GM19240 (cell line): ENCODE measurements around the gene FAM193A.
"Not testable (repeated sequence)": the region's sequence is repeated elsewhere in the genome, so short reads cannot be mapped to it uniquely, and the experiment has no call there.

Experiments
- DNase-seq: peaks from one replicate; pipeline ENCODE4 v3.0.0; 2011; ENCODE audit warnings: low spot score; ENCODE audit not compliant: insufficient read length

Gene FAM193A

DNA sequence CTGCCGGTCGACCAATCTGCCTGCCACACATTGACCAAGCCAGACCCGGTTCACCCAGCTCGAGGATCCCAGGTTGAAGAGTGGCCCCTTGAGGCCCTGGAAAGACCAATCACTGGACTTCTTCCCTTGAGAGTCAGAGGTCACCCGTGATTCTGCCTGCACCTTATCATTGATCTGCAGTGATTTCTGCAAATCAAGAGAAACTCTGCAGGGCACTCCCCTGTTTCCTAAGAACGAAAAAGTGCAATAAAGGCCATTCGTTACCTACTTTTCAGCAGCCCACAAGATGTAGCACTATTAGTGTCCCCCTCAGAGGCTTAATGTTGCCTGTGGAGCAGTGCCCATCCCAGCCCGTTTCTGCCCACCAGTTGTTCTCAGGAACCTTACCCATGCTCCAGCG, 22.3 kb upstream of the FAM193A start:
- DNase-seq: not testable (repeated sequence)

DNA sequence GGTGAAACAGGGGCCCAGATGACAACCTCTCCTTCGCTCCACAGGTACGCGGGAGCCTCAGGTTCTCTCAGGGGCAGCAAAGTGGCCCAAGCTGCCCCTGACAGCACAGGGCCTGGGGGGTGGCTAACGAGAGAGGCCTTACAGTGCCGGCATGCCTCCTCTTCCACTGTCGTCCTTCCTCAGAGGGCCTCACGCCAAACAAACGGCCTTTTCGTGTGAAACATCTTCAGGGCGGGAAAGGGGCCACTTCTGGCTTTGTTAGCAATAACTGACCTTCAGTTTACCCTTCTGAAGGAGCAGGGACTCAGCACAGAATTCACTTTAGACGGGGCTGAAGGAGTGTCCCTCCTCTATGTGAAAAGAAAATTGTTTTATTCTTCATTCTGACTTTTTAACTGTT, 21.5 kb upstream of the FAM193A start:
- DNase-seq: not testable (repeated sequence)

GRCh38 chr4:2515830-2516550, 20.5 kb upstream of the FAM193A start:
- no peak for DNase-seq

- no peak for DNase-seq
These were observed 19.8 kb upstream of the FAM193A start for GRCh38 chr4:2516635-2517034.

GRCh38 chr4:2526559-2526958, 9.9 kb upstream of the FAM193A start:
- DNase-seq: no peak

DNA sequence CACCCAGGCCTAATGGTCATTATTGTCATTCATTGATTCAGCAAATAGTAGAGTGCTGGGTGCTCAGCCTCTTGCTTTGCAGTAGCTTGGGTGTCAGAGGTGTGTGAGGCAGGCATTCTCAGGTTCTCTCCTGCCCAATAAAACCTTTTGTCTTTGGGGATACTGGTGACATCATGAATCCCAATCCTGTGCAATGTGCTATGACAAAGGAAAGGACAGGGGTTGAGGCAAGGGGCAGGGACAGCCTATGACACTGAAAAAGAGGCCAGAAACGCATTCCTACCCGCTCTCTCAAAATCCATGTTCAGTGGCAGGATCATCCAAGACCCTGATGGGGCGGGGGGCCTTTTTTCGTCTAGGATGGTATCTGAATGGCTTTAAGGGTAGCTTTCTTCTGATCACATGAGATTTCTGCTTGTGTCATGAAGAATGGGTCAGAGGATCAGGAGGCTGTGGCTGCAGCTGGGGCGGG, 1.5 kb upstream of the FAM193A start:
- no peak for DNase-seq

GRCh38 chr4:2535376-2536192, 863 bp upstream of the FAM193A start:
- DNase-seq: no peak

- no peak for DNase-seq
These were observed 774 bp downstream of the FAM193A start for GRCh38 chr4:2537011-2537830.

DNA sequence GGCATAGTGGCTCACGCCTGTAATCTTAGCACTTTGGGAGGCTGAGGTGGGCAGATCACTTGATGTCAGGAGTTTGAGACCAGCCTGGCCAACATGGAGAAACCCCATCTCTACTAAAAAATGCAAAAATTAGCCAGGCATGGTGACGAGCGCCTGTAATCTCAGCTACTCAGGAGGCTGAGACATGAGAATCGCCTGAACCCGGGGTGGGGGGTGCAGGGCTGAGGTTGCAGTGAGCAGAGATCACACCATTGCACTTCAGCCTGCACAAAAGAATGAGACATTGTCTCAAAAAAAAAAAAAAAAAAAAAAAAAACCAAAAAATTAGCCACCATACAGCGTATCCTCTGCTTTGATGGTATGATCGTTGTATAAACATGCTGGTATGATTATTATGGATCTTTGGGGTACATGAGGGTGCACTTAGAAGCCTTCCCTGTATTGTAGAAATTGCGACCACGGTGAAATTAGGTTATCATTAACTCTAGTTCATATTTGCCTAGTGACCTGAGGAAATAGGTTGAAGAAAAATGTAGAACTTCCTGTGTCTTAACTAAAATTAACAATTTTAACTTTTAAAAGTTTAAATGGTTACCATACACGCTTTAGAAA, 7.2 kb downstream of the FAM193A start:
- DNase-seq: not testable (repeated sequence)

DNA sequence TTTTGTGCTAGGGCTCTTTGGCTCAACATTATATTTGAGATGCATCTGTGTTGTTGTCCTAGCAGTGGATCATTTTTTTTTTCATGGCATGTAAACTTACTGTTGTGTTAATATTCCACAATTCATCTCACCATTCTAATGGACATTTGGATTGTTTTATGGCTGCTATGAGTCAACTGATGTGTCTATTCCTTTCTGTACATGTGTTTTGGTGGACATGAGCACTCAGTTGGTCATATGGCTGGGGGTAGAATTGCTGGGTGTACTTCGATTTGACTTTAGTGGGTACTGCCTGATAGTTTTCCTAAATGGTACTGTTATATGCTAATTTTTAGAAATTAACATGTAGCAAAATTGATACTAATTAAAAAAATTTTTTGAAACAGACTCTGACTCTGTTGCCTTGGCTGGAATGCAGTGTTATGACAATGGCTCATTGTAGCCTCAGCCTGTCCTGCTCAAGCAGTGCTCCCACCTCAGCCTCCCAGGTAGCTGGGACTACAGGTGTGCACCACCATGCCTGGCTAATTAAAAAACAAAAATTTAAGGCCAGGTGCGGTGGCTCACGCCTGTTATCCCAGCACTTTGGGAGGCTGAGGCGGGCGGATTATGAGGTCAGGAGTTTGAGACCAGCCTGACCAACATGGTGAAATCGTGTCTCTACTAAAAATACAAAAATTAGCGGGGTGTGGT, 9.0 kb downstream of the FAM193A start:
- no peak for DNase-seq

GRCh38 chr4:2546286-2546823, 9.9 kb downstream of the FAM193A start:
- no peak for DNase-seq

DNA sequence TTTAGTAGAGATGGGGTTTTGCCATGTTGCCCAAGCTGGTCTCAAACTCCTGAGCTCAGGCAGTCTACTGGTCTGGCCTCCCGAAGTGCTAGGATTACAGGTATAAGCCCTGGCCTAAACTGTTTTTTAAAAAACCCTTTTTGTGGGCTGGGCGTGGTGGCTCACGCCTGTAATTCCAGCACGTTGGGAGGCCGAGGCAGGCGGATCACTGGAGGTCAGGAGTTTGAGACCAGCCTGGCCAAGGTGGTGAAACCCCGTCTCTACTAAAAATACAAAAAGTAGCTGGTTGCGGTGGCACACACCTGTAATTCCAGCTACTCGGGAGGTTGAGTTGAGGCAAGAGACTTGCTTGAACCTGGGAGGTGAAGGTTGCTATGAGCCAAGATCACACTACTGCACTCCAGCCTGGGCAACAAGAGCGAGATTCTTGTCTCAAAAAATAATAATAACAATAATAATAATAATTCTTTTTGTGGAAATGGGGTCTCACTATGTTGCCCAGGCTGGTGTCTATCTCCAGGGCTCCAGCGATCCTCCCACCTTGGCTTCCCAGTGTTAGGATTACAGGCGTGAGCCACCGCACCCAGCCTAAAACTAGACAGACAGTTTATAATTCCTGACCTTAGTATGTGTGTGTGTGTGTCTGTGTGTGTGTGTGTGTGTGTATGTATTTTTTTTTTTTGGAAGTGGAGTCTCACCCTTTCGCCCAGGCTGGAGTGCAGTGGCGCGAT, 10.7 kb downstream of the FAM193A start:
- not testable (repeated sequence) for DNase-seq

DNA sequence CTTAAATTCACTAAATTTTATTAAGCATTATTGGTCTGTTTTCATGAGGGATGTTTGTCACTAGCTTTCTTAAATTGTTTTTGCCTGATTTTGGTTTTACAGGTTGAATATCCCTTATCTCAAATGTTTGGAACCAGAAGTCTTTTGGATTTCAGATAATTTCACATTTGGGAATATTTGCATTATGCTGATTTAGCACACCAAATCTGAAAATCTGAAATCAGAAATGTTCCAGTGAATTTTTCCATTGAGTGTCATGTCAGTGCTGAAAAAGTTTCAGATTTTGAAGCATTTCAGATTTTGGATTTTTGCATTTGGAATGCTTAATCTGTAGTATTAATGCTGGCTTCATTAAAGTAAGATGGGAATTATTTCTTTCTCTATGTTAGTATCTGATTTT, 14.7 kb downstream of the FAM193A start:
- DNase-seq: no peak

DNA sequence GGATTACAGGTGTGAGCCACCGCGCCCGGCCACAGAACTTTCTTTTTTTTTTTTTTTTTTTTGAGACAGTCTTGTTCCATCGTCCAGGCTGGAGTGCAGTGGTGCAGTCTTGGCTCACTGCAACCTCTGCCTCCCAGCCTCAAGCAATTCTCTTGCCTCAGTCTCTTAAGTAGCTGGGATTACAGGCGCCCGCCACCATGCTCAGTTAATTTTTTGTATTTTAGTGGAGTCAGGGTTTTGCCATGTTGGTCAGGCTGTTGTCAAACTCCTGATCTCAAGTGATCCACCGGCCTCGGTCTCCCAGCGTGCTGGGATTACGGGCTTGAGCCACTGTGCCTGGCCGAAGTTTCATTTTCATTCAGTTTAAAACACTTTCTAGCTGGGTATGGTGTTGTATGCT, 16.4 kb downstream of the FAM193A start:
- DNase-seq: no peak

GRCh38 chr4:2558301-2558700, 21.9 kb downstream of the FAM193A start:
- DNase-seq: no peak

DNA sequence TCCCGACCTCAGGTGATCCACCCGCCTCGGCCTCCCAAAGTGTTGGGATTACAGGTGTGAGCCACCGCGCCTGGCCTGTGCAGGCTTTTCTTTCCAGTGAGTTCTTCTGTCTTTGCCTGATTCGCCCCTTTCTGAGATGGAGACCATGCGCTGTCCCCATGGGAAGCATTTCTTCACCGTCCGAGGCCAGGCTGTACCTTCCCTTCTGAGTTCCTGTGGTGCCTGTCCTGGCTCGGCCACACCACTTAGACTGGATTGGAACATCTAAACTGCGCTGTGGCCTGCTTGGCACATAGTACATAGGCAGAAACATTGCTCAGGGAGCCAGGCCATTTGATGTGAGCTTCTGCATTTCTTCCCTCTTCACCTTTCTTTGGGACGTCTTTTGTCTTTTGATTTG, 23.7 kb downstream of the FAM193A start:
- DNase-seq: no peak

DNA sequence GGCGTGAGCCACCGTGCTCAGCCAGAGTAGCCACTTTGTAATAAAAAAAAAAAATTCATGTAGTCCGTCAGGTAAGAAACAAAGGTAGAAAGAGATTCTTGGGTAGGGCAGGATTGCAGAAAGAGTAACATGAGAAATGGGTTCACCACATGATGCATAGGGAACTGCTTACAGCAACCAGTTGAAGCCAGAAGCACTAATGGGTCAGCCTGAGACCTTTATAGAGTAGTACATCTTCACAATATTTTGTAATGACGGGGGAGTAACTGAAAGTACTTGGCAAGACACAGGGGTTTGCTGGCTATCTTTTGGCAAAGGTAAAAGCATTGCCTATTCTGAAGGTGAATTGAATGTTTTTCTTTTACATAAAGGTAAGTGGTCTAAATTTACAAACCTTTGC, 29.1 kb downstream of the FAM193A start:
- DNase-seq: no peak

DNA sequence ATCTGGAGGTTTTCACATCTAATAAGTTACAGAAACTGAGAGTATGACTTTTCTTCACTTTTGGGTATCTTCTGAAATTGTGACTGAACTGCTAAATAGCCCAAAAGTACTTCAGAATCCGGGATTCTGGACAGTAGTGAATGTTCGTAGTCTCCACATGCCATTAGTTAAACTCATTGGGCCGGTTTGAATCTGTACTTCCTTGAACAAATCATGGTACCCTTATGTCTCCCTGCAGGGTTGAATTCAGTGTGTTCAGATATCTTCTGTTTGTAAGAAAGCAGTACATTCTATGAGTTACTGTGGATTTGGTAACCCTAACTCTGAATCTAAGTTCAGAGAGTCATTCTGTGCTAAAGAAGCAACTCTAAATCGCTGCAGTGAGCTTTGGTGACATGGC, 33.6 kb downstream of the FAM193A start:
- no peak for DNase-seq

- DNase-seq: peak; percentile 55
These were observed 34.2 kb downstream of the FAM193A start for GRCh38 chr4:2570551-2571222.
